GM04504 (cell line): ENCODE measurements around the gene PROK2.

ENCODE experiments used
- DNase-seq: peaks from one replicate; pipeline ENCODE4 v3.0.0-alpha.2; 2012; ENCODE audit warnings: low read depth

The PROK2 gene

GRCh38 chr3:71734881-71735280 lies 50.1 kb downstream of the PROK2 start:
- no peak for DNase-seq

- DNase-seq, result no peak
These were observed 51.6 kb downstream of the PROK2 start for GRCh38 chr3:71733319-71733718.

- no peak for DNase-seq
These were observed 52.3 kb downstream of the PROK2 start for GRCh38 chr3:71732637-71733036.

GRCh38 chr3:71728632-71729342 lies 56.2 kb downstream of the PROK2 start:
- no peak for DNase-seq

GRCh38 chr3:71726146-71726545 lies 58.8 kb downstream of the PROK2 start:
- no peak for DNase-seq

GRCh38 chr3:71725271-71725991 lies 59.5 kb downstream of the PROK2 start, which contains the start of gene EIF4E3:
TSS of gene EIF4E3 (minus strand) at chr3:71725402. CDS start at chr3:71725367, 35 bp downstream.
- DNase-seq, result no peak

GRCh38 chr3:71724584-71725270 lies 60.2 kb downstream of the PROK2 start:
- DNase-seq, result no peak

GRCh38 chr3:71724171-71724453 lies 60.8 kb downstream of the PROK2 start:
- no peak for DNase-seq

- DNase-seq, result no peak
These were observed 61.3 kb downstream of the PROK2 start for GRCh38 chr3:71723452-71724170.

- DNase-seq, result no peak
These were observed 62.3 kb downstream of the PROK2 start for GRCh38 chr3:71722693-71723092.
